NT2/D1 (cell line): ENCODE measurements around the gene KRTAP4-1.

Experiments used
- YY1 ChIP-seq: IDR thresholded peaks from 2 replicates; pipeline ENCODE4 v1.6.1; 2011; ENCODE audit not compliant: insufficient read length, insufficient read depth
- ZNF274 ChIP-seq: IDR thresholded peaks from 2 replicates; pipeline ENCODE4 v1.6.1; 2011; ENCODE audit warnings: mild to moderate bottlenecking, low read depth, low read length

DNA sequence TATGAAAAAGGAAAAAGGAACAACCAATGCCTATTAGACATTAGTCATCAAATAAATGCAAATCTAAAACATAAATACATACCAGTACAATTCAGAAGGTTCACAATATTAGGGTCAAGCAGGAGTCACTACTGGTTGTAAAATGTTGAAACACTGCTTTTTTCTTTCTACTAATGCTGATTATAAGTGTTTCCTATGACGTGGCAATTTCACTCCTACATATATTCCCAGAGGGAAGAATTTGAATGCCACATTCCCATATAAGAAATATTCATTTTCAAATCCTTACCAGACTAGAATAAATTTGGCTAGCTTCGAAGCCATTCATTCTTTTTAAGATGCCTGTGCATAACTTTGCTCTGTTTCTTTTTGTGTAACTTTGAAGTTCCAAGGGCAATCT lies 39.1 kb upstream of the KRTAP4-1 start:
- TF ChIP-seq YY1 = no peak
- no peak for TF ChIP-seq ZNF274
